ENCODE results near the gene ZNF438.
"Not testable (repeated sequence)": the region's sequence is repeated elsewhere in the genome, so short reads cannot be mapped to it uniquely, and the experiment has no call there.

ZNF438 gene

GRCh38 chr10:31051703-31052102 lies 20.0 kb upstream of the ZNF438 start:
- no peak for DNase-seq (ENCODE audit: low read depth)

DNA sequence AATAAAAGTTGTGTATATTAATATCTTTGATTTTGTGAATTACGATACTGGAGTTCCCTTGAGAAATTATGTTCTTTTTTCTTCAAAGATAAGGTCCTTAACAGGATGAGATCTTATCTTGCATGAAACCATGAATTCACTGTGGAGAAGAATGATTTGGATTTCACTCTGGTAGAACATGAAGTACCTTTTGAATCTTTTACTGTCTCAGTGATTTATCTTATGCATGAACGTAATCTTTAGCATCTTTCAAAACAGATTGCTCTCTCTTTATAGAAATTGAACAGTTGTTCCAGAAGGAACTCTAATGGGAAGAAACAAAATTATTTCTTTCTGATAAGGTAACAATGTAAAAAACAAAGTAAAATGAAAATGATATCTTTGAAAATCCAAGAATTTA lies 11.0 kb upstream of the ZNF438 start:
- no peak for DNase-seq (ENCODE audit: low read depth)

DNA sequence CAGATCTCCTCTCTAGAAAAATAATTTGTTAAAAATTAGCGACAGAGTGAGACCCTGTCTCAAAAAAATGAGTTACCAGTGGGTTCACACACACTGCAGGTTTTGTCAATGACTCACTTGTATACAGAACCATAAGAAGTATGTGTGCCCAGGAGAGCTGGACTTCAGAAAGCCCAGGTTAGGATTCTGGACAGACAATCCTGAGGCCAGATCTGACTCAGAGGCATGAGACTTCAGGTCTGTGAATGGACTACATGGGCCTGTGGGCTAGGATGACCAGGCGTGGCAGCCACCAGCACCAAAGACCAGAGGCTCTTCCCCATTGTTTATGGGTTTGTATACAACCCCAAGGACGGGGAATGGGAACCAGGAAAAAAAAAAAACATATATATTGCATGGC lies 9.3 kb upstream of the ZNF438 start:
- no peak for DNase-seq (ENCODE audit: low read depth)

- DNase-seq (ENCODE audit: low read depth): not testable (repeated sequence)
These were observed 7.3 kb upstream of the ZNF438 start for GRCh38 chr10:31039006-31039405.

DNA sequence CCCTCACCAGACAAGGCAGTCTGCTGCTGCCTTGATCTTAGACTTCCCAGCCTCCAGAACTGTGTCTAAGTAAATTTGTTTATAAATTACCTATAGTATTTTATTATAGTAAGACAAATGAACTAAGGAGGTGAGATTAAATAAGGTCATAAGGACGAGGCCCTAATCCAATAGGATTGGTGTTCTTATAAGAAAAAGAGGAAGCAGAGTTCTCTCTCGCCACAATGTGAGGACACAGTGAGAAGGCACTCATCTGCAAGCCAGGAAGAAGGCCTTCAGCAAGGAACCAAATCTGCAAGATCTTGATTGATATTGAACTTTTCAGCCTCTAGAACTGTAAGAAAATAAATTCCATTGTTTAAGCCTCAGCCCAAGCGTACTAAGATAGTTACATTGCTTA lies 6.1 kb upstream of the ZNF438 start:
- no peak for DNase-seq (ENCODE audit: low read depth)

DNA sequence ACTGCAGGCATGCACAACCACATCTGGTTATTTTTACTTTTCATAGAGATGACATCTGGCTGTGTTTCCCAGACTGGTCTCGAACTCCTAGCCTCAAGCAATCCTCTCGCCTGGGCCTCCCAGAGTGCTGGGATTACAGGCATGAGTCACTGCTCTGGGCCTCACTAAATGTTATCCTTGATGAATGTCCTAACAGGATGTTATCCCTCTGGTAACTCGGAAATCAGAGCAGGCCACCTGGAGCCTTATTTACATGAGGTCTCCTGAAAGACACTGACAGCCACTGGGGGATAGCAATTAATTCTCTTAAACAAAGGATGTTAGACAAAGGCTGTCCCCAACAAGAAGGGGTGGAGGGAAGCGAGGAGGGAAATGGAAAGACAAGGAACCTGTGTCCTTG lies 4.5 kb upstream of the ZNF438 start:
- no peak for DNase-seq (ENCODE audit: low read depth)

DNA sequence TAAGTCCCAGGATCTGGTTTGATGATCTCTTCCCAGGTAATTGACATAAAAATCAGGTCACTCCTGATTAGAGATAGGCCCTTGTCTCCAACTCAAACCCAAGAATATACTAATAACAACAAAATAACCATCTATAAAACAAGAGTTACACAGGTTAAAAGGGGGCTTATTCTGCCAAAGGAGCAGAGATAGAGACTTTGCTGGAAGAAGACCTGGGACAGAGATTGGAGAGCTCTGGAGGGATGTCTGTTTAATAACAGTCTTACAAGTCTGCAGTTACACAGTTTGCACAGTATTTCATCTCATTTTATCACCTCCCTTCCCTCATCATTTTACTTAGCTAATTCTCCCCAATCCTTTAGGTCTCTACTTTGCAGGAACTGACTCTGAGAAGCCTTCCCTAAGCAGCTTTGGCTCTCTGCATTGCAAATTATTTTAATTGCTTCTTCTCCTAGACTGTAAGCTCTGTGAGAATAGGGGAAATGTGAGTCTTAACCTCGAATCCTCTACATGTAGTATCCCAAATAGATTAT lies 3.7 kb upstream of the ZNF438 start:
- DNase-seq (ENCODE audit: low read depth): no peak

DNA sequence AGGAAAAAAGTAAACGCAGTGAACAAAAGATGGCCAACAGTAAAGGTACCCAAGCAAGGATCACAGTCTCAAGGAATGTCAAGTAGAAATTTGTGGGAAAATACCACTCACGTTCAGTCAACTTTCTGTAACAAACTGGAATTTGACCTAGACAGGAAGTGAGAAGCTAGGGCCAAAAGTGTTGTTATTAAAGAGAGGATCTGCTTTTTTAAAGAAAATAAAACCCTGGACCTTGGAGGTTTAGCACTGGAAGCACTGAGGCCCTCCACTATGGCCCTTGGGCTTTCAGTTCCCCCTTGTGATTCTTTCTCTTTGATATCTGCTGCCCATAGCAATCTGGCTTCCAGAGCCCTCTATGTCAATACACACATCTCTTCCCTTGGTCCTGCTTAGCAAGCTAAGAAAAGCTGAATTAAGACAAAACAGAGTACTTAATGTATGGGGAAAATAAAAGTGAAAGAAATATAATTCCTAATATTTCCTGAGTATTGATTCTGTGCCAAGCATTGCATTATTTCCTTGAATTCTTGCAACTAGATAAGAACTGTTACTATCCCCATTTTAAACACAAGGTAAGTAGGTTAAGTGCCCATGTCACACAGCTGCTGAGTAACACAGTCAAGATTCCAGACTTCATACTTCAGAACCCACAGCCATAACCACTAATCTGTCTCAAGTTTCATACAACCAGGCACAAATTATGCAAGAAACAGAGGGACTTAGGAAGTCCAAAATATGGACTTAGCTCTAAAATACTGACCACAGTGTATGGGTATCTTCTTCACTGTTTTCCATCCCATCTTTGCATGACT lies 2.6 kb upstream of the ZNF438 start:
- DNase-seq (ENCODE audit: low read depth): no peak

GRCh38 chr10:31033147-31033546 lies 1.5 kb upstream of the ZNF438 start:
- DNase-seq (ENCODE audit: low read depth): no peak

DNA sequence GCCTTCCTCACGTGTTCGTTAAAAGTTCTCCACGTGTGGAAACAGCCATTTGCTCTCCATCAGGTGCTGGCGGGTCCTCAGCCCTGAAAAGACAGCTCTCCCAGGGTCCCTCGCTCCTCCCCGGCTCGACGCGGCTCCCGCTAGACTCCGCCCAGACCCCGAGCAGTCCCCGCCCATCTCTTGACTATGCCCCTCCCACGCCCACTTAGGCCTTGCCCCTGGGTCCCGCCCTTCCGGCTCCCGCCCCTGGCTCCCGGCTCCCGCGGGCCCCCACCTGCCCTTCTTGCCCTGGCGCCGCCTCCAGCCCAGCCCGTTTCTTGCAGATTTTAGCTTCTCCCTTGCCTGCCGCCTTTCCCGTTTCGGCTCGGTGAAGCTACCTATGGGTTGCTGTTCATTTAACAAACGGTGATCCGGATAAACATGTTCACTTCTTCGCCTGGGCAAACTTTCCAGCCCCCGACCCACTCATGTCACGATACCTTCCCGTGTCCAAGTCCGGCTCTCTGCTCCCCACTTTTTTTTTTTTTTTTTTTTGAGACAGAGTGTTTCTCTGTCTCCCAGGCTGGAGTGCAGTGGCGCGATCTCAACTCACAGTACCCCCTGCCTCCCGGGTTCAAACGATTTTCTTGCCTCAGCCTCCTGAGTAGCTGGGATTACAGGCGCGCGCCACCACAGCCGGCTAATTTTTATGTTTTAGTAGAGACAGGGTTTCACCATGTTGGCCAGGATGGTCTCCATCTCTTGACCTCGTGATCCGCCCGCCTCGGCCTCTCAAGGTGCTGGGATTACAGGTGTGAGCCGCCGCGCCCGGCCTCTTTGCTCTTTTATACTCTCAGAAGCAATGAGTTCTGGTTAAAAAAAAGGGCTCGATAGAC lies 830 bp upstream of the ZNF438 start:
- peak; percentile 92 for DNase-seq (ENCODE audit: low read depth)

DNA sequence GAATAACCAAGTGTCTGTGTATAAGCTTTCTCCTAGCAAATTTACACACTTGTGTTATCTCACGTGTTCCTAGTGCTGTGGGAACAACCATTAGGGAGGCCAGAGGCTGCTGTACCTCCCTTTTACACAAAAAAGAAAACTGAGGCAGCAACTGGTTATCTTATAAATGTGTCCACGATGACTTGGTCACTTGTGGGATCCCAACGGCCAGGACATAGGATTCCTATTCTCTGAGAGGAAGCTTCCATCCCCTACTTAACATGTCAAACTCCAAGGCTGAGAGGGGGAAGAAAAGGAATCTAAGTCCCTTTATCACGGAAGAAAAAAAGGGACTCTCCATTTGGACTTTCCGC lies 484 bp downstream of the ZNF438 start:
- no peak for DNase-seq (ENCODE audit: low read depth)

DNA sequence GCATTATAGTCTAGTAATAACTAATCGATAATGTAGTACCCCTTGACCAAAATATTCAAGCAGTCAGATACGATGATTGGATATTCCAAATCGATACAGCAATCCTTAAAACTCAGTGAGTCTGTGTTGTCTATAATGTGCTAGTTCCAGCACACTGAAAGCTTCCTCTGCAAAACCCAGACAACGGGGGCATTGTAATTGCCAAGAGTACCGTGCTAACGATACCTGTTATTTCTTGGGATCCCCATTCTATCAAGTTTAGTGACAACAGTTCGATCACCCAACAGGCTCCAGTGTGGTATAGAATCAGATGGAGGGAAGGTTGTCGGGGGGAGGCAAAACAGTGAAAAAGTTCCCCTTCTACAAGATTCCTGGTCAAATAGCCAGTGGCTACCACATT lies 865 bp downstream of the ZNF438 start:
- DNase-seq (ENCODE audit: low read depth): no peak

- DNase-seq (ENCODE audit: low read depth): no peak
These were observed 1.4 kb downstream of the ZNF438 start for GRCh38 chr10:31030260-31030659.

DNA sequence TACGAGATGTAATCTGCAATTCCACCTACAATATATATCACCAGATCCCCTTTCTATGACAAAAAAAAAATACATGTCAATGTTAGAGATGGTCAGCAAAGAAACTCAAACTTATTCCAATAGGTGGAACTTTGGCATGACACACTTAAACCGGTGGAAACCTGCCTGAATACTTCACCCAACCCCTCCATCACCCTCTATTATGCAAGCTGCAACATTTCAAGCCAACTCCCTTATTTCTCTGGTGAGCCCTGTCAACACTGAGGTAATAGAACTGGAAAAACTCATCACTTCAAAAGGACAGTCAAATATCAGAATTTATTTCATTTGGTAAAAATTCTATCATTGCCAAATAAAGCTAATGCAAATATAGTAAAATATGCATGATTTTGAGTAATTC lies 3.6 kb downstream of the ZNF438 start:
- DNase-seq (ENCODE audit: low read depth): no peak

GRCh38 chr10:31026279-31026678 lies 5.4 kb downstream of the ZNF438 start:
- DNase-seq (ENCODE audit: low read depth): not testable (repeated sequence)

DNA sequence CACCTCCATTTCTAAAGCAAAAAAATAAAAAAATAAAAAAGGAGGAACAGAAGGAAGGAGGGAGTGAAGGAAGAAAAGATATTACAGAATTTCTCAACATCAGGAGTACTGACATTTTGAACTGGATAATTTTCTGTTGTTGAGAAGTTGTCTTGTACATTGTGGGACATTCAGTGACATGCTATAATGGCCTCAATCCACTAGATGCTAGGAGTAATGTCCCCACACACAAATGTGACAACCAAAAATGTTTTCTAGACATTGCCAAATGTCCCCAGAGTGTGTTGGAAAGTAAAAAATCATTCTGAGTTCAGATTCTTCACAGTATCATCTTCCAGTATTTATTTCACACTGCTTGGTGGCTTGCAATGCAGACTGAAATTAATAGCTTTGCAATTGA lies 6.5 kb downstream of the ZNF438 start:
- DNase-seq (ENCODE audit: low read depth): no peak

GRCh38 chr10:31023558-31023957 lies 8.1 kb downstream of the ZNF438 start:
- DNase-seq (ENCODE audit: low read depth): no peak

DNA sequence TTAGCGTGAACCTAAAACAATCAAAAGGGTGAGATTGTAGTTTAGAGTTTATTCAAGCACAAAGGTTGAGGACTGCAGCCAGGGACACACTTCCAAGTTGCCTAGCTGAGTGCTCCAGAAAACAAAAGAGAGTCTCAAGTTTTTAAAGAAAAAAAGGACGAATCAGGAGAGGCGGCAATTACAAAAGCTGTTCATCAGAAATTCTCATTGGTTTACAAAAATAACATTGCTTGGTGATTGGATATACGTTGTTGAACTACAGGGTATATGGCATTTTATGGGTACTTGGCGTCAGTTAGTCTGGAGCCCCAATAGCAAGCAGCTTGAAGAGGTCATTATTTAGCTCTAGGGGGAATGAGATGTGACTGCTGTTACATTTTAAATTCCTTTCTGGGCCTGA lies 11.5 kb downstream of the ZNF438 start:
- DNase-seq (ENCODE audit: low read depth): no peak

- no peak for DNase-seq (ENCODE audit: low read depth)
These were observed 12.7 kb downstream of the ZNF438 start for GRCh38 chr10:31018962-31019361.

DNA sequence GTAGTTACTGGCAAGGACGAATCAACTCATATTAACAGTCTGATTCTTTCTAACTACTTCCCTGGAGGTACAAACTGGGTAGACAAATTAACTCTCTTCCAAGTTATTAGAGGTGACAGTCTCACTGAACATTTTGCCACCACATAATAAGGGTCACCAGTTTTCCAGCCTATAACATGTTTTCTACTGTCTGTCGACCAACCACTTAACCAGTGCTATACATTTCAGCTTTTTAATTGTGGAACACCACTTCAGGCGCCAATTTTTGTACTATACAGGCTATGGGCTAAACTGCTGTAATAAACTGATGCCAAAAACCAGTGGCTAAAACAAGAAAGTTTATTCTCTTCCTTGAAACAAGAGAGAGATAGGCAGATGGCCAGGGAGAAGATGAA lies 13.3 kb downstream of the ZNF438 start:
- no peak for DNase-seq (ENCODE audit: low read depth)

DNA sequence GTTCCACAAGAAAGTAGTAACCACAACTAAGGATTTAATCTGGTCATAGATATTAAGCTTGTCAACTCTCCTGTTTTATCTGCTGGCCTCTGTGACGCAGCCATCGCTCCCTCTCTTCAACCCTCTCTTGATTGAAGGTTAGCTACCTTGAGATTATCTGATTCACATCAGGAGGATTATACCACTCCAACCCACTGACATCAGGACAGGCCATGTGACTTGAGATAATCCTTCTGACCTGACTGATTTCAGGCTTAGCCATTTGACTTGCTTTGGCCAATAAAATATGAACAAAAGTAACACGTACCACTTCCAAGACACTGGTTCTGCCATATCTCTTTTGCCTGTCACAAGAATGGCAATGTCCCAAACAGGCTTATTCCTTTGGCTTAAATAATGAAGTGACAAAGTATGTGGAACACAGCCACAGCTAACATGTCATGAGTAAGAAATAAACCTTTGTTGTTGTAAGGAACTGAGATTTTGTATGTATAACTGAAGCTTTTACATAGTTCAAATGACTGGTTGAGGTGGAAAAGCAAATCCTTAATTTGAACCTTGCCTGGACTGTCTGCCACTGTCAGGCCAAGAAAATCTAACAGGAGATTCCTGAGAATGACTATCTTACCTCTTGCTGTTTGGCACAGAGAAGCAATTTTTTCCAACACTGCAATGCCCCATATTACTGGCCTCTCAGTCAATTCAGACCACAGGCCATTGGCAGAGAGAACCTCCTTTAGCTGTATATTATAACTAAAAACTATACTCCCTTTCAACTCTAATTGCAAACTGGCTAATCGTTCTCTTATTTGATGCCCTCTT lies 13.9 kb downstream of the ZNF438 start:
- DNase-seq (ENCODE audit: low read depth): no peak

GRCh38 chr10:31014161-31014875 lies 17.3 kb downstream of the ZNF438 start:
- DNase-seq (ENCODE audit: low read depth): no peak
